ENCODE measurements around the gene APOH. TPM values are rescaled to one million over a fixed set of nuclear protein-coding genes. Genes with fewer than 3 reads are reported as not detected.

Gene APOH
- total and polyA plus RNA-seq, 4 donors: 0.39 to 15.4 (median 4.8) TPM

DNA sequence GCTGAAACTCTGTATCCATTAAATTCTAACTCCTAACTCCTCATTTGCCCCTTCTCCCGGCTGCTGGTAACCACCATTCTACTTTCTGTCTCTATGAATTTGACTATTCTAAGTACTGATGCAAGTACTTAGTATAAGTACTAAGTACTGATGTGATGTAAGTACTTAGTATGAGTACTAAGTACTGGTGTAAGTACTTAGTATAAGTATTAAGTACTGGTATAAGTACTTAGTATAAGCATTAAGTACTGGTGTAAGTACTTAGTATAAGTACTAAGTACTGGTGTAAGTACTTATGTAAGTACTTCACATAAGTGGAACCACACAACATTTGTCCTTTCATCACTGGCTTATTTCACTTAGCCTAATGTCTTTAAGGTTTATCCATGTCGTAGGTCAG, 40.9 kb upstream of the APOH start:
- Histone ChIP-seq H3K27me3 (ENCODE audit: control insufficient read depth in 3 of 3, insufficient read depth in 3 of 3, low read length in 2 of 3) (no peaks in the 10 kb centered on the region), H3K27ac (ENCODE audit: low read depth in 1 of 2, low read length in 1 of 2) (no peak overlapping the region), H3K4me1 (ENCODE audit: control insufficient read depth in 5 of 5, insufficient read depth in 5 of 5, low read length in 5 of 5) (peaks cover 0 to 3% (median 0%) of the 10 kb centered on the region in 5 donors), H3K36me3 (ENCODE audit: control insufficient read depth in 4 of 4, insufficient read depth in 4 of 4, low read length in 4 of 4) (no peaks in the 10 kb centered on the region), H3K9ac (ENCODE audit: insufficient read depth in 1 of 2, low read length in 2 of 2) (no peak overlapping the region), H3K4me3 (no peak overlapping the region), H3K9me3 (ENCODE audit: control insufficient read depth in 4 of 4, insufficient read depth in 3 of 4, low read length in 3 of 4) (peaks cover 0 to 6% (median 0%) of the 10 kb centered on the region in 4 donors)
- TF ChIP-seq, protein P1, sequence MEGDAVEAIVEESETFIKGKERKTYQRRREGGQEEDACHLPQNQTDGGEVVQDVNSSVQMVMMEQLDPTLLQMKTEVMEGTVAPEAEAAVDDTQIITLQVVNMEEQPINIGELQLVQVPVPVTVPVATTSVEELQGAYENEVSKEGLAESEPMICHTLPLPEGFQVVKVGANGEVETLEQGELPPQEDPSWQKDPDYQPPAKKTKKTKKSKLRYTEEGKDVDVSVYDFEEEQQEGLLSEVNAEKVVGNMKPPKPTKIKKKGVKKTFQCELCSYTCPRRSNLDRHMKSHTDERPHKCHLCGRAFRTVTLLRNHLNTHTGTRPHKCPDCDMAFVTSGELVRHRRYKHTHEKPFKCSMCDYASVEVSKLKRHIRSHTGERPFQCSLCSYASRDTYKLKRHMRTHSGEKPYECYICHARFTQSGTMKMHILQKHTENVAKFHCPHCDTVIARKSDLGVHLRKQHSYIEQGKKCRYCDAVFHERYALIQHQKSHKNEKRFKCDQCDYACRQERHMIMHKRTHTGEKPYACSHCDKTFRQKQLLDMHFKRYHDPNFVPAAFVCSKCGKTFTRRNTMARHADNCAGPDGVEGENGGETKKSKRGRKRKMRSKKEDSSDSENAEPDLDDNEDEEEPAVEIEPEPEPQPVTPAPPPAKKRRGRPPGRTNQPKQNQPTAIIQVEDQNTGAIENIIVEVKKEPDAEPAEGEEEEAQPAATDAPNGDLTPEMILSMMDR (IDR thresholded peaks at IDR 0.05; ENCODE audit: control extremely low read depth, extremely low read depth): no peak
- WGBS, 2 donors: 94 to 97% methylated on average over 2 of the region's 2 CpGs
- DNase-seq (no peak), ATAC-seq (ENCODE audit: insufficient read depth, low FRiP score) (no peak)

DNA sequence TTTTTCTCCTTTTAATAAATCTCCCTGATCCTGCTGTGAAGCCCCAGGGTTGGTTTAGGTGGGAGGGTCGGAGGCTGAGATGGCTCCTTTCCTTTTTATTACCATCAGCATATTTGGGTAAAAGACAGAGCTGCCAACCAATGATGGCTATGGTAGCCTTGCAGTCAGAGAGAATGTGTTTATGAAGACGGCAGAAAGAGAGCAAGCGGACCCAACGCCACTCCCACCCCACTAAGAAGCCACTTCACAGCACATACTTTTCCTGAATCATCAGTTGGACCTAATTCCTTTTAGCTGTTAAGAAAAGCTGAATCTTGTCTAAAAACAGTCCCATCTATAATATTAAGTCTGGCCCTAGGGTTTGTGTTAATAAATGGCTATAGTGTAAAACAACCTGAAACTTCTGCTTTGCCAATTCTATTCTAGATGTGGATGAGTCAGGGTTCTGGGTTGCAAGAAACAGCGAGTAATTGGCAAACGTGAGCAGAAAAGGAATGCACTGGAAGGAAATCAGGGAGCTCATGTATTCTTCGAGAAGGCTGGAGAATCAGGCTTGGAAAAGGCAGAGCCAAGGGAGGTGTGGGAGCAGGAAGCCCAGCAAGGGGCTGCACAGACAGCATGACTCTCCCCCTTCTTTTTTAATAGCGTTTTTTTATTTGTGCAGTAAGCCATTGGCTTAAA, 39.2 kb upstream of the APOH start:
- Histone ChIP-seq H3K9me3 (ENCODE audit: control insufficient read depth in 4 of 4, insufficient read depth in 3 of 4, low read length in 3 of 4) (peaks cover 0 to 6% (median 0%) of the 10 kb centered on the region in 4 donors), H3K4me3 (no peak overlapping the region), H3K4me1 (ENCODE audit: control insufficient read depth in 5 of 5, insufficient read depth in 5 of 5, low read length in 5 of 5) (no peaks in the 10 kb centered on the region), H3K27me3 (ENCODE audit: control insufficient read depth in 3 of 3, insufficient read depth in 3 of 3, low read length in 2 of 3) (no peaks in the 10 kb centered on the region), H3K27ac (ENCODE audit: low read depth in 1 of 2, low read length in 1 of 2) (no peak overlapping the region), H3K36me3 (ENCODE audit: control insufficient read depth in 4 of 4, insufficient read depth in 4 of 4, low read length in 4 of 4) (no peaks in the 10 kb centered on the region), H3K9ac (ENCODE audit: insufficient read depth in 1 of 2, low read length in 2 of 2) (no peak overlapping the region)
- ATAC-seq (ENCODE audit: insufficient read depth, low FRiP score): no peak
- TF ChIP-seq, protein P1 (IDR thresholded peaks at IDR 0.05; ENCODE audit: control extremely low read depth, extremely low read depth): no peak
- DNase-seq: no peak
- WGBS, 2 donors: 67 to 72% methylated on average over 8 of the region's 8 CpGs

DNA sequence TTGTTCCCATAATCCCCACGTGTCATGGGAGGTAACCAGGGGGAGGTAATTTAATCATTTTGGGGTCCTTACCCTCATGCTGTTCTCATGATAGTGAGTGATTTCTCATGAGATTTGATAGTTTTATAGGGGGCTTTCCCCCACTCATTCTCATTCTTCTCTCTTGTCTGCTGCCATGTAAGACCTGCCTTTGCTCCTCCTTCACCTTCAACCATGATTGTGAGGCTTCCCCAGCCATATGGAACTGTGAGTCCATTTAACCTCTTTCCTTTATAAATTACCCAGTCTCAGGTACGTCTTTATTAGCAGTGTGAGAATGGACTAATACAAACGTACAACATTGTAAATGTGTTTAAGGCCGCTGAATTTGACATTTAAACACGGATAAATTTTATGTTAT, 35.5 kb upstream of the APOH start:
- TF ChIP-seq, protein P1 (IDR thresholded peaks at IDR 0.05; ENCODE audit: control extremely low read depth, extremely low read depth): no peak
- Histone ChIP-seq H3K27ac (ENCODE audit: low read depth in 1 of 2, low read length in 1 of 2) (no peak overlapping the region), H3K9ac (ENCODE audit: insufficient read depth in 1 of 2, low read length in 2 of 2) (no peak overlapping the region), H3K4me3 (no peak overlapping the region), H3K4me1 (ENCODE audit: control insufficient read depth in 5 of 5, insufficient read depth in 5 of 5, low read length in 5 of 5) (no peaks in the 10 kb centered on the region), H3K27me3 (ENCODE audit: control insufficient read depth in 3 of 3, insufficient read depth in 3 of 3, low read length in 2 of 3) (no peaks in the 10 kb centered on the region), H3K9me3 (ENCODE audit: control insufficient read depth in 4 of 4, insufficient read depth in 3 of 4, low read length in 3 of 4) (peaks cover 0 to 4% (median 0%) of the 10 kb centered on the region in 4 donors), H3K36me3 (ENCODE audit: control insufficient read depth in 4 of 4, insufficient read depth in 4 of 4, low read length in 4 of 4) (no peaks in the 10 kb centered on the region)
- no peak for DNase-seq
- 94 to 95% methylated on average over 5 of the region's 5 CpGs for WGBS, 2 donors
- ATAC-seq (ENCODE audit: insufficient read depth, low FRiP score): no peak

DNA sequence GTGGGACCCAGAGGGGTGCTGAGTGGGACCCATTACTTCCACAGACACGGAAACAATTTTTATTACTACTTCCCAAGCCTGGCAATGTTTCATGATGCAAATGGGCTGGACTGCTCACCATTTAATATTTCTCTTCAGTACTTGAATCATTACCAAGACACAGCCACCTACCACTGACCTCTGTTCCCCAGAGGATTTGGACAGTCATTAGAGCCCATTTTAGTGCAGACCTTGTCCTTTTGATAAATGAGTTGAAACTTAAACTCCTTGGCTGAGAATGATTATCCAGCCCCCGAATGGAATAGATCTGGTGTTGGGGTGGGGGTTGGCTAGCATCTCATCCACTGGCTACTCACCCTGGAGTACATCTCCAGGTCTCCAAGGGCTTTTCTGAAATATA, 33.6 kb upstream of the APOH start:
- Histone ChIP-seq H3K27me3 (ENCODE audit: control insufficient read depth in 3 of 3, insufficient read depth in 3 of 3, low read length in 2 of 3) (no peaks in the 10 kb centered on the region), H3K4me1 (ENCODE audit: control insufficient read depth in 5 of 5, insufficient read depth in 5 of 5, low read length in 5 of 5) (no peaks in the 10 kb centered on the region), H3K9me3 (ENCODE audit: control insufficient read depth in 4 of 4, insufficient read depth in 3 of 4, low read length in 3 of 4) (peaks cover 0 to 3% (median 0%) of the 10 kb centered on the region in 4 donors), H3K9ac (ENCODE audit: insufficient read depth in 1 of 2, low read length in 2 of 2) (no peak overlapping the region), H3K27ac (ENCODE audit: low read depth in 1 of 2, low read length in 1 of 2) (no peak overlapping the region), H3K4me3 (no peak overlapping the region), H3K36me3 (ENCODE audit: control insufficient read depth in 4 of 4, insufficient read depth in 4 of 4, low read length in 4 of 4) (no peaks in the 10 kb centered on the region)
- TF ChIP-seq, protein P1 (IDR thresholded peaks at IDR 0.05; ENCODE audit: control extremely low read depth, extremely low read depth): no peak
- ATAC-seq (ENCODE audit: insufficient read depth, low FRiP score): no peak
- DNase-seq: no peak
- WGBS, 2 donors: 71 to 76% methylated on average over 2 of the region's 2 CpGs
